CD1c-positive myeloid dendritic cell (primary cell): Measurements from ENCODE around the gene DENND6B.
"Not testable (repeated sequence)": the region's sequence is repeated elsewhere in the genome, so short reads cannot be mapped to it uniquely, and the experiment has no call there.

ENCODE experiments used
- DNase-seq: peaks from one replicate; pipeline ENCODE4 v3.0.0-alpha.2; 2016; ENCODE audit errors: extremely low spot score

Gene DENND6B

DNA sequence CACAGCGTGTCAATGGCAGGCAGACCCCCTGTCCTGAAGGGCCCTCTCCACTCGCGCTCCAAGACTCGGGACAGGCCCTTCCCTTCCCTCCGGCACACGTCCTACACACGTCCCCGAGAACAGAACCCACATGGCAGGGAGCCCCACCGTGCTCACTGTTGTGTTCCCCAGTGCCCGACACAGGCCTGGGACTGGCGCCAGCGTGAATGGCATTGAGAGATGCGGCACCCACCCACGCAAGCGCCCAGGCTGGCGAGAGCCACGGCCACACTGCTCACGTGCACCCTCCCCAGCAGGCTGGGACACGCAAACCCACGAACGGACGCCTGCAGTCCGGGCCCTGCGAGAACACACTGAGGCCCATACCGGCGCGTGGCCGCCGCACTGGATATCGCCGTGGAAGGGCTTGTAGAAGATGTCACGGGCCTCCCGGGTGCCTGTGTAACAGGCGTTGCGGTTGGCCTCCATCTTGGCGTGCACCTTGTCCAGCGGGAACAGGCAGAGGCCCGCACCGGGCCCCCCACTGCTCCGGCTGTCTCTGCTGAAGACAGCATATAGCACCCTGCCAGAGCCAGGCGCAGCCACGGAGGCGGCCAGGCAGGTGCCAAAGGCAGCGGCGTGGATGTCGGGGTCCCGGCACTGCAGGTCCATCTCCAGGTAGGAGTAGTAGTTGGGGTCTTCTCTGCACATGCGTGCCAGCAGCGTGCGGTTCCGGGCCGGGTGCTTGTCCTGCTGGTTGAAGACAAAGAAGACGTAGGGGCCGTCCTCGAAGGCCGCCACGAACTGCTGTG lies 37.5 kb downstream of the DENND6B start:
- DNase-seq, result no peak

DNA sequence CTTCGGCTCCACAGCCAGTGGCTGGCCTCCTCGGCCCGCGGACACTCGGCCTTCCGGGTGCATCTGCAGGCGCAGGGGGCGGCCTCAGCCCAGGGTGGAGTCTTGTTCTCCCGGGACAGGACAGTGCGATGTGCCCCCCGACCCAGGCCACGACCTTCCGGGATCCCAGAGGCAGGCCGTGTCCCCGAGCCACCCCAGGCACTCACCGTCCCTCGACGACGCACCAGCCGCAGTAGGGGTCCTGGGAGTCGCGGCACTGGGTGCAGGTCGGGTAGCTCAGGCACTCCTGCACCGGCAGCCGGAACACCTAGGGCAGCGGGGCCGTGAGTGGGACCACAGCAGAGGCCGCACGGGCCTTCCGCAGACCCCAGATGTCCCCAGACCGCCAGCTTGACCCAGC lies 39.1 kb downstream of the DENND6B start:
- no peak for DNase-seq

DNA sequence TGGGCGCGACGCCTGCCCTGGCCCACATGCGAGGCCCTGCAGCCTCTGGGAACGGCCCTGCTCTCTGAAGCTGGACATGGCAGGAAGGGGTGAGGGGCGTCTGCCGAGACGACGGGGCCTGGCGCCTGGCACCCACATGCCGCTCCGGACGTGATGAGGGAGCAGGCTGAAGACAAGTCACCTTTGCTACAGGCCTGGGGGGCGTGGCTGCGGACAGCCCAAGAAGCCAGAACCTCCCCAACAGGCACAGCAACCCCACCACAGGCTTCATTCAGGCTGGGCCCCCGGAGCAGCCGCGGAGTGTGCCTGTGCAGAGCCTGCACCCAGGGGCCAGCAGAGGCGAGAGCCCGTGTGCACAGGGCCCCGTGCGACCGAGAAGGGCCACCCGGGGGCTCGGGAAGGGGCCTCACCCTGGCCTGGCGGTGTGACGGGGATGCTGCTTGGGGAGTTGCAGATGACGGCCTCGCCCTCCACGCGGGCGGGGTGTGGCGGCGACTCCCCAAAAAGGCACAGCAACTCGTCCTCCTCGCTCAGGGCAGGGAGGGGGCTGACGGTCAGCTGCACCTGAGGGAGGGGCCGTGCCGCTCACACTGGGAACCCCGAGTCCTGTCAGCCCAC lies 40.0 kb downstream of the DENND6B start:
- DNase-seq, result no peak

DNA sequence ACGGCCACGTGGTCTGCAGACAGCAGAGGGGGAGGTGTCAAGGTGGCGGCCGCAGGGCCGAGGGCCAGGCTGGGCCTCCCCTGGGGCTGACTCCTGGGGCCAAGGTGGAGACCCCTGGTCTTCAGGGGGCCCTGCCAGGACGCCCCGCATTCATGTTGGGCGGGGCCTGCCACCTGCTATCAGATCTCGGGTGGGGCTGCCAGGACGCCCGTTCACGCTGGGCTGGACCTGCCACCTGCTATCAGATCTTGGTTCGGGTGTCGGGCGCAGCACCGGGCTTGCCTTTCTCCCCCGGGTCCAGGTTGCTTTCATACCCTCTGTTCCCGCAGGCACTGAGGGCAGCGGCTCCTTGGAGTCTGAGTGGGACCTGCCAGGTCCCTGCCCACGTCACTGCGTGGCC lies 40.5 kb downstream of the DENND6B start:
- DNase-seq, result no peak

DNA sequence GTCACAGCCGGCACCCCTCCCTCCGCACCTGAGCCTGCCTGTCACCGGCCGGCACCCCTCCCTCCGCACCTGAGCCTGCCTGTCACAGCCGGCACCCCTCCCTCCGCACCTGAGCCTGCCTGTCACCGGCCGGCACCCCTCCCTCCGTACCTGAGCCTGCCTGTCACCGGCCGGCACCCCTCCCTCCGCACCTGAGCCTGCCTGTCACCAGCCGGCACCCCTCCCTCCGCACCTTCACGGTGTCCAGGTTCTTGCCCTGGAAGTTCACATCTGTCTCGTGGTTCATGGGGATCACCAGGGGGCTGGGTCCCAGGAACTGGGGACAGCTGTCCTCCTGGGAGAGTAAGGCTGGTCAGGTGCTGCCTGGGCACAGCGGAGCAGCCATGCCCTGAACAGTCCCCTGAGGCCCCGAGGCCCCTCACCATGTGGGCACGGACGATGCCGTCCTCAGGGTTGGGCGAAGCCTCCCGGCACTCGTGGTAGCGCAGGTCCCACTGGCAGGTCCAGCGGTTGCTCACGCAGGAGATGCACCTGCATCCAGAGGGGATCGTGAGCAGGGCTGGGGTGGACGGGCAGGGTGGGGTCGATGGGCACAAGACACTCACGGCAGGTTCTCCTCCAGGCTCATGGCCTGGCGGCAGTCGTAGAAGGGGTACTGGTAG lies 41.1 kb downstream of the DENND6B start:
- DNase-seq, result no peak

DNA sequence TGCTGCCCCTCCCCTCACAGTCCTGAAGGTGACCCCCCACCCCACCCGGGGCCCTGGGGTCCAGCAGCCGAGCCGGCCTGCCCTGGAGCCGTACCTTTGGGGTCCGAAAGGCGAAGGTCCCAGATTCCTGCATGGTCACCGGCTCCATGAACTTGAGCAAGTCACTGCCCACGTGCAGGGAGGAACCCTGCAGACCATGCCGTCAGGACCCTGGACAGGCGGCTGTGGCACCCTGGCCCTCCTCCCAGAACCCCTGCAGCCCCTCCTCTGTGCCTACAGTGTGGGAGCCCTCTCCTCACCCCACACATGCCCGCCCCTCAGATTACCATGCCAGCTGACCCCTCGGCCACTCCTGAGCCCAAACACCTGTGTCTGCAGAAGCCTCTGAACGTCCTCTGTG lies 42.3 kb downstream of the DENND6B start:
- DNase-seq, result no peak

DNA sequence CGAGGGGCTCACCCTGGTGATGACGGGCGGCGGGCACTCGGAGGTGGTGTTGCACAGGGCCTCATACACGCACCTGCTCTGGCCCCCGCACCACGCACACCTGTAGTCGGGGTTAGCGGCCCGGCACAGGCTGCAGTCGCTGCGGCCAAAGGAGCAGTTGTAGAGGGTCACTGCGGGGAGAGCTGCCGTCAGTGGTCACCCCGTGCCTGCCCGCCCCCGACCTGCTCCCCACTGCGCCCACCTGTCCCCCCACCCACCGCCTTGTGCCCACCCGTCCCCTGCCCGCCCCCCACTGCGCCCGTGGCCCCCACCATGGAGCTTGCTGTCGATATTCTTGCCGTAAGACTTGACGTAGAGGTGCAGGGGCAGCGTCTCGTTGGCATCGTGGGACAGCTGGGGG lies 43.0 kb downstream of the DENND6B start:
- no peak for DNase-seq

DNA sequence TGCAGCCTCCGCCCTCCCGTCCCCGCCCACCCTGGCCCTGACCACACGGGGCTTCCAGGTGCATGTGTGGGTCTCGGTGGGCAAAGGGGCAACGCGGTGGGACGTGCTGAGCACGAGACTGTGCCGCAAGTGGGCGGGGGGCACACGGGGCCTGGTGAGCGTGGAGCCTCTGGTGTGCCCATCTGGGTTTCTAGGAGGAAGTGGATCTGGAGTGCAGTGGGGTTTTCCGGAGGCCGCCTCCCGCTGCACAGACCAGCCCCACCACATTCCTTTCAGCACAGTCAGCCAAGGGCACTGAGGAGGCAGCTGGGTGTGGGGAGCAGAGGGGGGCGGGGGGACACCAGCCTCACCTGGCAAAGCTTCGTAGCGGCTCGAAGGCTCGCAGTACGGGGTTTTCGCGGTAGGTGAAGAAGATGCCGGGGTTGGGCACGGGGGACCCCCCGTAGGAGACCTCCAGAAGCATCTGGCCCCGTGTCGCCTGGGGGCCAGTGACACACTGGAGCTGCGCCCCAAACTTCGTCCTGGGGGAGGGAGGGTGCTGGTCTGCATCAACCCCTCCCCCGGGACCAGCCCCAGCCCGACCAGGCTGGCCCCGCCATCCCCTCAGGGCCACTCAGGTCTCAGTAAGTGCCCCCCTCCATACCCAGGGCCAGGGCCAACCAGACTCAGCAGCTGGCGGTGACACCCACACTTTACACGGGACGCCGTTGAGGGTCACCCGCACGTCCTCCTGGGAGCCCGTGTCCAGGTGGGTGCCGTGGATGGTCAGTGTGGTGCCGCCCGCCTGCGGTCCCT lies 44.3 kb downstream of the DENND6B start:
- DNase-seq, result no peak

DNA sequence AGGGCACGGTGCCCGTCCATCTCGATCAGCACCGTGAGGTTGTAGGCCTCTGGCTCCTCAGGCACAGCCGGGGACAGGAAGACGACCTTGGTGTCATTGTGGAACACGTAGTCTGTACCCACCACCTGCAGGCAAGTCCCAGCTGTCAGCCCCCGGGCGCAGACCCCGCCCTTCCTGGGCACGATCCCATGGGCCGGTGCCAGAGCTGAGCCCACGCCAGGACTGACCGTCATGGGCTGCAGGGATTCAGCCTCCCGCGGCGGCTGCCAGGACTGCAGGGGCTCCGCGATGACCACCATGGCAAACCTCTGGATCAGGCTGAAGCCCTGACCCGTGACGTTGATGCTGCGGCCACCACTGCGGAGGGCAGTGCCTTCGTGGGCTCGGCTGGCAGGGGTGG lies 44.9 kb downstream of the DENND6B start:
- DNase-seq, result no peak

DNA sequence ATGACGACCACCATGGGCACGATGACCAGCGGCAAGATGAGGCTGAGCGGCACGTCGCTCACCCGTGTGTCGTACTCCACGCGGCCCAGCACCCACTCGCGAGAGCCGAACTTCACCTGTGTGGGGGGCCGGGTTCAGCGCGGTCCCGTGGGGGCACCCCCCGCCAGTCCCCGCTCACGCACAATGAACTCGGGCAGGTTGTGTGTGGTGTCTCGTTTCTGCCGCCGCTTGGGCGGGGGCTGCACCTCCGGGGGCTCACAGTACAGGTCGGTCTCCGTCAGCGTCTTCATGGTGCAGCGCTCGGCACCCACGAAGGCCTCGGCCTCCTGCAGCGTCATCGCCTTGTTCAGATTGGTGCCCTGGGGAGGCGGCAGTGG lies 45.4 kb downstream of the DENND6B start:
- no peak for DNase-seq

DNA sequence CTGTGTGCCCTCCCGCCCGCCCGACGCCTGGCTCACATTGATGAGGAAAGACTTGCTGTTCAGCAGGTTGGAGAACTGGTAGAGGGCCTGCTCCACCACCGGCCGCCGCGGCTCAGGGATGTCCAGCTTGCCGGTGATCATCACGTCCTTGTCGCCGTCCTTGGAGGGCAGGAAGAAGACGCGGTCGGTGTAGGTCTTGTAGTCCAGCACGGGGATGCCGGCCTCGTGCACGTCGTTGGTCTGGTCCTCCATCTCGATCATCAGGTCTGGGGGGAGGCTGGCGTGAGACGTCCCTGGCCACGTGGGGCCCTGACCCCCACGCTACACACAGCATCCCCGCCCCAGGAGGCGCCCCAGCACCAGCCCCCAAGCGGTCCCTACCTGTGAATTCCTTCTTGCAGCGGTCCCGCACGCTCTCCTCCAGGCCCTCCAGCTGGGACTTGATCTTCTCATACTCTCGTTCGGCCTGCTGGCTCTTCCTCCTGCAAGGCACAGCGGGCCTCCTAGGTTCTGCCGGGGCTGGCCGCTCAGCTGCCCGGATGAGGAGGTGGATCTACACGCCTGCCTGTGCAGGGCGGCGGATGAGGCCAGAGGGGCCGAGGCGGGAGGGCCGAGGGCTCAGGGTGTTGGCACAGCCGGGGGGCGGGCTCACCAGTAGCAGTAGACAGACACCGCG lies 46.0 kb downstream of the DENND6B start:
- DNase-seq, result no peak

DNA sequence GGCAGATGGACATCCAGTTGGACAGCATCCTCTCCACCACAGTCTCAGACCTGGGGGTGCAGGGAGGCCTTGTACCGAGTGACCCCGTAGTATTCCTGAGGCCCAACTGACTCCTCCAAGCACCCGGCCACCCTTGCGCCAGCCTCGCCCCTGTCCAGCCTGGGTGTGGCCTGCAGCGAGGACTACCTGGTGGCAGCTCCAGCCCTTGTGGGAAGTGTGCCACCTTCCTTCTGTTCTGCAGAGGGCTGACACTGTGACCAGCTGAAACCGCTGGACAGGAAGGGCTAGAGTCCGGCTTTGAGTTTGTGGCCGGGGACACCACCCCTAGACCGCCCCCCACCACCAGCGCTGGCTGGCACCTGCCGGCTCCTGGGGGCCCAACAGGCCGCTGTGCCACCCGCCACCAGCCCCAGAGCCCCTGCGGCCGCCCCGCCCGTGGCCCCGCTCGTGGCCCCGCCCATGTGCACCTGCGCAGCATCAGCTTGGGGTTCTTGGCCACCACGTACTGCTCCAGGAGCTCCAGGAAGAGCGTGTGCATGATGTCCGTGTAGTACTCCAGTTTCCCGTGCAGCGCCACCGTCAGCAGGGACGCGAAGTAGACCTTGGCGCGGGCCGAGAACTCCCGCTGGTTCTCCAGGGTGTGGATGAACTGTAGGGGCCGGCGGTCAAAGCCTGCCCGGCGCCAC lies 46.6 kb downstream of the DENND6B start:
- no peak for DNase-seq

DNA sequence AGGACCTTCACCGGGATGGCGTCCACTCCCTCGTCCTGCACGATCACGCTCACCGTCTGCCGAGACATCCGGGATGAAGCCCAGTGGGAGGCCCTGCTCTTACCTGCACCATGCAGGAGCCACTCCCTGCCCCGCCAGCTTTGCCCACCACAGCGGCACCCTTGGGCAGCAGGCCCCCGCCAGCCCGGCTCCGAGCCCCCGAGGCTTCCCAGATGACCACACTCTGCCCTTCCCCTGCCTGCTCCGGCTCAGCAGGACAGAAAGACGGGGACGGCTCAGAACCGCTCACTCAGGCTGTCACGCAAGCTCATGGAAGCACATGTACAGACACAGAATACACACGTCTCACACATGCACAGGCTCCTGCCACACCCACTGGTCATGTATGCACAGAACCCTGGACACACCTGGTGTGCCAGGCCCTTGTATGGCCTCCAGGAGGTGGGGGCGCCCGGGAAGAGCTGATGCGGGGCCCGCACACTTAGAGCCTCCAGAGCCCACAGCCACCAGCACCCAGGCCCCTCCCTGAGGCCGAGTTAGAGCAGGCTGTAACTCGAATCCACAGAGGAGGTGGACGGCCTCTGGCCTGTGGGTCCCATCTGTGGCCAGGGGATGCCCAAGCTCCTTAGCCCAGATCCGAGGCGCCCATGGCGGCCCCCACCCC lies 47.7 kb downstream of the DENND6B start:
- DNase-seq, result no peak

DNA sequence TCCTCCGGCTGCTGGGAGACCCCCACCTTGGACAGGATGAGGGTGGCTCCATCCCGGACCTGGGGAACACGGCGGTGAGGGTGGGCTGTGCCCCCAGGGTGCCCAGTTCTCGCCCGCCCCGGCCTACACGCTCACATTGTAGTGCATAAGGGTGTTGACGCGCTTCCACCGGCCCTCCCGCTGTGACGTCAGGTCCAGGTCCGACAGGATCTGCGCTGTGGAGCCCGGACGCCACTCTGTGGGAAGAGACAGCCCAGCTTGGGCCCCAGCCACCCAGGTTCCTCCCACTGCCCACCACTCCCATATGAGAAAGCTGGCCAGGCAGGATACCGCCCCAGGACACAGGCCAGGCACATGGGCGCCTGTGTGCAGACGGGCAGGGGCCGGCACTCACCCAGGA lies 48.4 kb downstream of the DENND6B start:
- DNase-seq, result no peak

DNA sequence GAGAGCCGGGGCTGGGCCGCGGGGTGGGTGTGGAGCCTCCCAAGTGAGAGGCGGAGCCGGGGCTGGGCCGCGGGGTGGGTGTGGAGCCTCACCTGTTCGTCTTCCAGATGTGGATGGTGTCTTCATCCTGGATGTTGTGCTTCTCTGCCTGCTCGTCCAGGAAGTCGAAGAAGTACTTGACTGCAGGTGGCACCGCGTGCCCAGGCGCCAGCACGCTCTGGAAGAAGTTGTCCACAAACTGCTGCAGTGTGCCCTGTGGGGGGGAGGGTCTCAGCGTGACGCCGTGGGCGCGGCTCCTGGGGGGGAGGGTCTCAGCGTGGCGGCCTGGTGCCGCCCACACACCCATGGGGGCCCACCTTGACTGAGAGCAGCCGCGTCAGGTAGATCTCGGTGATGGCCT lies 49.1 kb downstream of the DENND6B start:
- DNase-seq, result no peak

DNA sequence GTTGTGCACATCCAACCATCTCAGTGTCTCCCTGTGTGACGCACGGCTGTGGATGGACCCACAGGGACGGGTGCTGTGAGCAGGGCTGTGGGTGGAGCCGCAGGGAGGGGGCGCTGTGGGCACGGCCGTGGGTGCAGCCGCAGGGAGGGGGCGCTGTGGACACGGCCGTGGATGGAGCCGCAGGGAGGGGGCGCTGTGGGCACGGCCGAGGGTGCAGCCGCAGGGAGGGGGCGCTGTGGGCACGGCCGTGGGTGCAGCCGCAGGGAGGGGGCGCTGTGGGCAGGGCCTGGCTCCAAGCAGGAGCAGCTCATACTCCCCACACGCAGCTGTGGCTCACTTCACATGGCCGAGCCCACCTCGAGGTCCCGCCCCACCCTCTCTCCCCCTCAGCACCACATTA lies 50.7 kb downstream of the DENND6B start:
- DNase-seq, result peak; percentile 60

DNA sequence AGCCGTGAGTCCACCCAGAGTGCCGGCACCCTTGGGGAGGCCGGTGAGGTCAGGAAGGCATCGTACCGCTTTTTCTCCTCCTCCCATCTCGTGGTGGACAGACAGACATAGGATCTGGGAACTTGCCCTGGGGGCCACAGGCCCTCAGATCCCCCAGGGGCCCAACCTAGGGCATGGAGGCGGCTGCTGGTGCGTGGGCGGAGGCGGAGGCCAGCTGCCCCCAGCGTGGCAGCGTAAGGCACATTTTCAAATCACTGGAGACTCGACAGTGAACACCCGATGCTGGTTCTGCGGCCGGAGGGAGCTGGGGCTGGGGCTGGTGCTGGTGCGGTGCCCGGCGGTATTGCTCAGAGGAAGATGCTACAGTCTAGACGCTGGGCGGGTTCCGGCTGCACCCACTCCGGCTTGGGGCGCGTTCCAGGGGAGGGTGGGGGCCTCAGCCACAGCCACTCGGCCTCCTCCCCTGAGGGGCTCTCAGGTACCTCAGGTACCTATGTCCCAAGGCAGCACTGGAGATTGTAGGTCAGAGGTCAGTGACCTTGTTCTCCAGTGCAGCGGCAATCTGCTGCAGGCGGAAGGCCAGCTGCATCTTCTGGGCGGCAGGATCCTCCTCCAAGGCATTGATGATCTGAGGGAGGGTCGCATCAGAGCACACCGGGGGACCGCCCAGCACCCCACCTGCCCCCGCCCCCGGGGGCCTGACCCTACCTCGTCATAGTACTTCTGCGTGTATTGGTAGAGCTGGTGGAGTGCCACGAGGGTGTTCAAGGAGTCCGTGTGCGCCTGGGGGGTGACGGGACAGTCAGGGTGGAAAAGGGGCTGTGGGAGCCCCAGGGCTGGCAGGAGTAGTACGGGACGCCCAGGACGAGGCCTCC lies 51.4 kb downstream of the DENND6B start:
- DNase-seq, result no peak

DNA sequence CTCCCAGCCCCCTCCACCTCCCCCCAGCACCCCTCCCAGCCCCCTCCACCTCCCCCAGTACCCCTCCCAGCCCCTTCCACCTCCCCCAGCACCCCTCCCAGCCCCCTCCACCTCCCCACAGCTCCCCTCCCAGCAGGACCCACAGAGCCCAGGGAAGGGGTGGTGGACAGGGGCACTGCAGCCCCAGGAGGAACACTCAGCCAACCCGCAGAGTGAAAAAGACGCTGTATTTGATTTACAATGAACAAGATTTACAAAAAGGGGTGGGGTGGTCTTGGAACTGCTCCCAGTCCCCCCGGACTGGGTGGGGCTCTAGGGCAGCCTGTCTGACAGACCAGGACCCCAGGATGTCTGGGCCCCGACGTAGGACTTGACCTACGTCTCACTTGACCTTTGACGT lies 52.0 kb downstream of the DENND6B start:
- DNase-seq, result no peak

DNA sequence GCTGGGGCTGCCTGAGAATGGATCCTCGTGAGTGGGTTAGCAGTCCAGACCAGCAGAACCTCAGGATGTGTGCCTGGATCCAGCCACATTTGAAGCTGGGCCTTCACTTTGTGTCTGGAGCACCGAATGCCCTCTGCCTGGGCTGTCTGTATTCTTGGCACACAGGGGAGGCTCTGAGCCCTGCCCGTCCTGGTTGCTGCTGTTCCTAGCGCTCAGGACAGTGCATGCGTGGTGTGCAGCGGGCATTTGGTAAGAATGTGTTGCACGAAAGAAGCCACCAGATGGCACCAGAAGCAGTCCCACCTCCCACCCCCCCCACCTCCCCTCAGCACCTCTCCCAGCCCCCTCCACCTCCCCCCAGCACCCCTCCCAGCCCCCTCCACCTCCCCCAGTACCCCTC lies 52.5 kb downstream of the DENND6B start:
- peak; percentile 48 for DNase-seq

DNA sequence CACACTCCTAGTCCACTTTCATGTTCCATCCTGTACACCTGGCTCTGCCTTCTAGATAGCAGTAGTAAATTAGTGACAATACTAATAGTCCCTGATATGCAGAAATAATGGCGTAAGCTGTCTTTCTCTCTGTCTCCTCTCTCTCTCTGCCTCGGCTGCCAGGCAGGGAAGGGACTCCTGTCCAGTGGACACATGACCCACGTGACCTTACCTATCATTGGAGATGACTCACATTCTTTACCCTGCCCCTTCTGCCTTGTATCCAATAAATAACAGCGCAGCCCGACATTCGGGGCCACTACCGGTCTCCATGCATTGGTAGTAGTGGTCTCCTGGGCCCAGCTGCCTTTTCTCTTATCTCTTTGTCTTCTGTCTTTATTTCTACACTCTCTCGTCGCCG lies 53.0 kb downstream of the DENND6B start:
- DNase-seq, result not testable (repeated sequence)
